SU-DHL-6 (cell line): ENCODE measurements around the gene GALNT17.

Experiments used
- CTCF ChIP-seq: fragments of 200-600 bp; sonication (generic); IDR thresholded peaks from one replicate; pipeline ENCODE4 v1.5.1; 2017; ENCODE audit warnings: antibody characterized with exemption, mild to moderate bottlenecking, low read length, moderate library complexity; ENCODE audit not compliant: insufficient read depth, poor library complexity, severe bottlenecking
- EZH2phosphoT487 ChIP-seq: fragments of 200-600 bp; sonication (generic), shearing (Covaris generic); conservative IDR thresholded peaks from 2 replicates; pipeline ENCODE4 v1.6.1; 2018; ENCODE audit warnings: mild to moderate bottlenecking, antibody characterized with exemption, low read length, moderate library complexity, mixed read lengths

GRCh38 chr7:71473366-71473967, 341.5 kb downstream of the GALNT17 start:
- TF ChIP-seq CTCF, result no peak
- TF ChIP-seq EZH2phosphoT487, result no peak
